Activated CD8-positive, alpha-beta memory T cell treated with anti-CD3 and anti-CD28 coated beads, Interleukin-2, amount 50 U/mL, for 4 hours (primary cell): ENCODE data around the gene DNTT.

Experiments
- DNase-seq: peaks from one replicate; pipeline ENCODE4 v3.0.0-alpha.2; 2020

The DNTT gene

DNA sequence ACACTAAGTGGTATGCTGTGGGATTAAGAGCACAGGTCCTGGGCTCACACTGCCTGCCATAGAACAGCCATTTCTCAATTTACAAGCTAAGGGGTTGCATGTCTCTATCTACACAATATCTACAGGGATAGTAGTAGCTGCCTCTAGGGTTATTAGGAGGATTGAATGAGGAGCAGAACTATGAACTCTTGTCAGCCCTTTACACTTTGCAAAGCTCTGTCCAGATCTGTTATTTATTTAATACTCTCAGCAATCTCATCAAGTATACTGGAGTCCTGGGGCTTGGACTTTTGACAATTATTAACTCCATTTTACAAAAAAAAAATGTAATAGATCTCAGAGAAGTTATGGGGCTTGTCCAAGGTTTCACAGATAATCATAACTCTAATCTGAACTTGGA lies 47.8 kb downstream of the DNTT start:
- no peak for DNase-seq

DNA sequence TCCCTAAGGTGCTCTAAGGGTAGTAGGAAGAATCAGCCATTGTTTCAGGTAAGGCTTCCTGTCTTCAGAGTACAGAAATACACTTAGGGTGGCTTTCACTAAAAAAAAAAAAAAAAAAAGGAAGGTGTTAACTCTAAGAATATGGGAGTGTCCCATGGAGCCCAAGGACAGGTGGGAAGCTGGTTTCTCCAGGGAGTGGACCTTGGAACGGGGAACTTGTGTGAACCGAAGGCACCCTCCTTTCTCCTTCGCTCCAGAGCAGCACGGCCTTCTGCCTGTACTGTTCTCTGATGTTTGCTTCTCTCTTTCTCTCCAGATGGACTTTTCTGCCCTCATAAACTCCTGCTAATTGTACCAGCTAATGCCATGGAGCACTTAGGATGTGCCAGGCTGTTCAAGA lies 48.3 kb downstream of the DNTT start:
- DNase-seq, result no peak

DNA sequence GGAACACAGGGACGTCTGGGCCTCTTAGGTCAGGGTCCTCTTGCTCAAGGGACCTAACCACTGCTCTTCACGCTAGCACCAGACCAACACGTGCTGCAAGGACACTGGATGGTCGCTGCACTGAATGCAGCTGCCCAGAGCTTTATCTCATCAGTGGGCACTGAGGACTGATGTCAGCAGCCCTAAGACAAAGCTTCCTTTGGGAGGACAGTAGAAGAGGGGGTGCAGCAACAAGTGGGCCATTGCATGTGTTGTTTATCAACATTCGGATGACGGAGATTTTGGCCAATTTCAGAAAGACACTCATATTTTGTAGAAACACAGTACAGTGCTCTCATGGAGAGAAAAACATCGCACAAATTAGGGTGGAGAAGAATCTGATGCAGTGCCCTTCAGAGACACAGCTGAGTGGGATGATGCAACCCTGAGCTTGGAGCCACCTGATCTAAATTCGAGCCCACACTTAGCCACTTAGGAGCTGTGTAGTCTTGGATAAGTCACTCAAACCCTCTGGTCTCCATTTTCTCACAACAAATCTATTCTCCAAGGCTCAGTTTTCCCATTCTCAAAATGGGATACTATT lies 52.9 kb downstream of the DNTT start:
- DNase-seq, result no peak

DNA sequence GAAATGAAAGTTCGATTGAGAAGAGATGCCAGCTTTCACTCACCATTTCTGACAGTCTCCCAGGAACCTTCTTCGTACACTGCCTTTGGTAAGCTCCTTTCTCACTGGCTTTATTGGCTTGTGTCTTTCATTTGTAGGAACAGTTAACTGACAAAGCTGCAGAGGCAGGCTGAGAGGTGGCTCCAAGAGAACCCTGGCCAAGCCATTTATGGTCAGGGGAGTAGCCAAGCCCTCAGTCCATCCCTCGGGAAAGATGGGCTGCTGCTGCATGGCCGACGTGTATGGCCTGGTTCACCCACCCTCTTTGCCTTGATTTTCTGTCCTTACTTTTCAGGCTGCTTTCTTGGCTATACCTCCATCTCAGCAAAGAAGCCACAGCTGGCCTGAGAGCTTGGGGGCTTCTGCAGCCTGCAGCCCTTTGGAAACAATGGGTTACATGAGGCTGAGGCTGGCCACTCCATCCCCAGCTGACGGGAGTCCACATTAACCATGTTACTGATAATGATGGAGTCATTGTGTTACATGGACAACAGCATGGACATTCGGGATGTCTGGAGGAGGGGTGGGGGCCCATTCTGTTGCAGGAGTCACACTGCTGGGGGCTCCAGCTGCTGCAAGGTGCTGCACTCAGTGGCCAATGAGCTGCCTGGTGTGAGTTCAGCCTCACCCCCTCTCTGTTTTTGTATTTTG lies 54.8 kb downstream of the DNTT start, which contains the start of gene OPALIN:
TSS of gene OPALIN (minus strand) at position 152 of the 690 bp plus-strand sequence. CDS start at position 46, 106 bp downstream.
- no peak for DNase-seq

DNA sequence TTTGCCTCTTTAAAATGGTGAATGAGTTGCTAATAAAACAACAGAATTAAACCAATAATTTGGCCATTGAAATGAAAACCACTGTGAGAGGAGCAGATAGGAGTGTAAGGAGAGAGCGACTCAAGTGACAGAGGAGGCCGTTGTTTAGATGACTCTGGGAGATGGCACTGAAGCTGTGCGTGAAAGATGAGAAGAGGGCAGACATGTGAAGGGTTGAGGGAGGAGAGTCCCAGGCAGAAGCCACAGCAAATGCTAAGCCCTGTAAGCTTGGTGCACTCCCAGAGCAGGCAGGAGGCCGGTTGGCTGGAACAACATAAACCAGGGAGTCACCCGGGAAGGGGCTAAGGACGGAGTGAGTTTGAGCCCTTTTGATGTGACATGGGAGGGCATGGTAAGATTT lies 55.4 kb downstream of the DNTT start:
- DNase-seq, result no peak

DNA sequence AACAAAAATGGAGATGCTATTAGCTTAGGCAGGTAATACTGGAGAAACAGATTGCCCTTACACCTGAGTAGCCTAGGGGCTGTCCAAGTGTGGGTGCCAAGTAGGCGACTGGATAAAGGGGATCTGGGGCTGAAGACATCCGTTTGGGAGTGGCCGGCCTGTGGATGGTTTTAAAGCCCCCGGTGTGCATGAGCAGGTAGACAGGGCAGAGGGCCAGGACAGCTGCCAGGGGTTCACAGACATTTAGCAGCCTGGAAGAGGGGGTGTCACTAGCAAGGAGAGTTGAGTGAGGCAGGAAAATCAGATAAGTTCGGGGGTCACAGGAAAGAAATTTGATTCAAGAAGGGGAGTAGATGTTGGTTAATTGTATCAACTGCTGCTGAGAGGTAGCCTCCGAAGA lies 56.1 kb downstream of the DNTT start:
- DNase-seq, result no peak

DNA sequence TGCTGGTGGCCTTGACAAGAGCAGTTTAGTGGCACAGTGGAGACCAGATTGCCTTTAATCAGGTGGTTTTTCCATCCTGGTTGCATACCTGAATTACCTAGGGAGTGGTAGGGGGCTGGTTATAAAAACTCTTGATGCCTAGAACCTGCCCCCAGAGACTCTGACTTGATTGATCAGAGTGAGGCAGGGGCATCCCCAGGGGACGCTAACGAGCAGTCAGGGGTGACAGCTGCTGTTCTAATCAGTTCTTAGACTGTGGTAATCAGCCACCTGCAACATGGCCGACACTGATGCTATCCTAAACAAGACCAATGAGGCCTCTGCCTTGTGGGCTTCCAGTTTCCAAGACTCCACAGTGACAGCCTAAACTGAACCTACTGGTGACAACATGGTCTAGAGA lies 56.5 kb downstream of the DNTT start:
- no peak for DNase-seq

DNA sequence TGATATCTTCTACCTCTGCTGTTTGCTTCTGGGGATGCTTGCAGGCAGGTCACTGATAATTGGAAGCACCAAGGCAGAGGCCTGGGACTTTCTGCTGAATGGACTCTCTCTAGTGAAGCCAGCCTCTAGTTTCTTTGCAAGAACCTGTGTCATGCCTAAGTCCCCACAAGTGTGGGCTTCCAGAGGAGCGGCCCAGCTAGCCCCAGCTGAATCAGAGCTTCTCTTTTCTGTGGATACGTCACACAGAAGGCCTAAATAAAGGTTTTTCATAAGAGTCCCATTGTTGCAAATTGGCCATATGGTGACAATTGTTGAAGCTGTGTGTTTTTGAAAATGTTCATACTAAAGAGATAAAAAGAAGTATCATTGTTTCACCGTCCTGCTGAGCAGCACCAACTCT lies 61.3 kb downstream of the DNTT start:
- DNase-seq, result no peak

DNA sequence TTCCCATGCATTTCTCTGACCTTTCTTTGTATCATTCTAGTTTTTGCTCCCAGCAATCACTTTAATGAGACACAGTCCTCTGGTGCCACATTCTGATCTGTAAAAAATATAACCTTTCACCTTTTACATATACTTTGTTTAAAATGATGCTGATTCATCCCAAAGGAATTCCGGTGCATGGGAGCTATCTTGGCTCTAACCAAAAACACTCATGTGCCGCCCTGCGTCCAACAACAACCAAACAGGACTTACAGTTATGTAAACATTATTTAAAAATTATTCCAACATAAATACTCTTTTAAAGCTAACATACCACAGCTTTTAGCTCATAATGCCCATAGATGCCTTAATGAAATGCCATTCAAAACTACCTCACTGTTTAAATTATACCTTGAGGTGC lies 62.3 kb downstream of the DNTT start:
- DNase-seq, result no peak

DNA sequence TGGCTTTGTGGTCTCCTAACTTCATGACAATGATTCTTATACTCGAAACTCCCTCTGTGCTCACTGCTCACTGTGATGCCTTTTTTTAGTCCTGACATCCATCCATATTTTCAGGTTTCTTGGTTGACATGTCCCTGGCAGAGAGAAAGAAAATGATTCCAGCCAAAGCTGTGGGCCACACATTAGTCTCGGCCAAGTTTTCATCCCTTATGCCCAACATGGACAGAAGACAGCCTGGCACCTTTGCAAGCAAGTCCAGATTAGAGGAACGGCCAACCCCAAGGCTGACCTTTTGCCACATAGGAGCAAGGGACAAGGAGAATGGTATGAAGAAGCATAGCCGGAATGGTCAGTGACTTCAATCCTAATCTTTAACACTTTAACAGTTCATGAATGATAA lies 63.2 kb downstream of the DNTT start:
- no peak for DNase-seq

DNA sequence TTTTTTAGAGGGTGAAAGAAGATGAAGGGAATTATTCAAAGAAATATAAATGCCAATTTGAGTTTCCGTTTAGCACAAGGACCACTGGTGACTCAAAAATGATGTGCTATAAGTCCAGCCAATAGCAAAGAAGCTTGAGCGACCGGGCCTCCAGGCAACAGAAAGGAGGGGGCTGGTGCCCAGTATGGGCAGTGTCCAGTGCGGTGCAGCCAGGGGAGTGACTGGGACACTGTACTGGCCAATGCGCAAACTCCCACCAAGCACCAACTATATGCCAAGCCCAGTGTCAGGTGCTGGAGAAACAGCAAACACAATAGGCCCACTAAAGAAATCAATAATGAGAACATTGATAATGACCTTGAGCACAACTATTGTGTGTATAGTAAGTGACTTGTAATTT lies 64.7 kb downstream of the DNTT start:
- DNase-seq, result no peak

DNA sequence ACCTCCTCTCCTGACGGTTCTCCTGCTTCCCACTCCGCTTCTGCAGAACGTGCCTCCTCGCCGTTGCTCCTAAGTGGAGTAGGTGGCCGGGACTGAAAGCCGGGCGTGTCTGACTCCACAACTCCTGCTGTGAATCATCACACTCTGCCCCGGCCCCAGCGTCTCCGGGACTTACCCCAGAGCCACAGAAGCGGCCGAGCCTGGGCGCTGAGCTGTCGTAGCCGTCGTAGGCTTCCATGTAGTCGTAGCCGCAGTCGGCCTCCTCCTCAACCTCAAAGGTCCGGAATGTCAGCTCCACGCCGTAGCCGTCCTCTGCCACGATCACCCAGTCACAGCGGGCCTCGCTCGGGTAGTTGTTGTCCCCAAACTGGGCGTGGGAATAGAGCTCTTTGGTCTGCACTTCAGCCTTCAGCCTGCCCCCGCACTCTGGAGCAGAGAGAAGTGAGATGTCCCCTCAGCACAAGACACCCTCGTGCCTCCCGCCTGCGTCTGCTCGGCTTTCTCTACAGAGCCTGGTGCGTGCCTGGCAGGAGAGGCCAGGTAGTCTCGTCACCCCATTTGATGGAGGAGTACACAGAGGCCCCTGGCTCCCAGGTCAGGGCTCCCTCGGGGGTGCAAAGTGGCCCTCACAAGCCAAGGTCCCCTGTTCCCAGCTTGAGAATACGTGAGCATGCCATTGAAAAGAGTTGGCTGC lies 65.8 kb downstream of the DNTT start:
- DNase-seq, result no peak

DNA sequence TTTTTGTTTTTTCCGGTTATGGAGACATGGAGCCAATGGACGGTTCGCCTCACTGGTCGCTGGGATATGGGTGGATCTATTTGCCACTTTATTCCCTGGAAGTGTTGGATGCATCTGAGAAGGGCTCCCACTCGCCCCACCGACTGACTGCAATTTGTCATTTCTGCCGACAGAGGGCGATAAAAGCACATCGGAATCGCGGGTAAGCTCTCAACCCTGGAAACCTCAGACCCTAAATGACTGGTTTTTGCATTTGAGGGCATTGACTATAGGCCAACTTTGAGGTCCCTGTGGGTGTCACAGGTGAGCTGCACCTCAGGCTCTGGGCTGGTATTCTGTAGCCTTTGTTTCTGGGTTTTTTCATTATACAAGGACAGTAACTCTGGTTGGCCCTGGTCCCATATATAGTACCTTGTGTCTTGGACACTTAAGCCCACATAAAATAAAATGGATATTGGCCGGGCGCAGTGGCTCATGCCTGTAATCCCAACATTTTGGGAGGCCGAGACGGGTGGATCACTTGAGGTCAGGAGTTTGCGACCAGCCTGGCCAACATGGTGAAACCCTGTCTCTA lies 66.4 kb downstream of the DNTT start:
- peak; percentile 43 for DNase-seq

DNA sequence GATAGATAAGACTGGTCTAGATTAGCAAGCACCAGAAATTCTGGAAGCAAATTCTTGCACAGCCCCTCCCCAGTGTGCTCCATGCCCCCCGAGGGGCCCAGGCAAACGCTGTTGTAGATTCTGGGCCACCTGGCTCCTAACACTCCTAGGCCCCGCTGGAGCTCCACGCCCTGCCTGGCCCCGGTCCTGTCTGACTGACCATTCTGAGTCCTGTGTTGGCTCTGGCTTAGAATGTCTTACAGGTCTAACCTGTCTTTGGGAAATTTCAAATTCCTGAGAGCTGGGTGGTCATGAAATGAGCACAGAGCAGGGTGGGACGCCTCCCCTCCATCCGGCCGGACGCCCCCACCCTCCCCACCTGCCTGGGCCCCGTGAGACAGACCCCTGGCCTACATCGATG lies 67.1 kb downstream of the DNTT start:
- no peak for DNase-seq

DNA sequence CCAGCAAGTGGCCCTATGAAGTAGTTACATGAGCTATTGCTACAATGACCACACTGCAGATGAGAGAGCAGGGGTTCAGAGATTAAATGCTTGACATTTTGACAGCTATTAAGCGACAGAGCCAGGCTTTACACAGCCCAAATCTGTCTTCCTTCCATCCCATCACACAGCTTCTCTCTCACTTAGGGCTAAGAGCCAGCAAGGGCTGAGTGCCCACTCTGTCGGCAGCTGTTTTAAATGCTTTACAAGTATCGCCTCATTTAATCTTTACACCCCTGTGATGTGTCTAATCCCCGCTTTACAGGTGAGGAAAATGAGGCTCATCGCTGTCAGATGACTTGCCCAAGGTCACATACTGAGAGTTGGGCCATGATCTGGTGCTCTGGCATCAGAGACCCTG lies 69.8 kb downstream of the DNTT start:
- DNase-seq, result no peak

DNA sequence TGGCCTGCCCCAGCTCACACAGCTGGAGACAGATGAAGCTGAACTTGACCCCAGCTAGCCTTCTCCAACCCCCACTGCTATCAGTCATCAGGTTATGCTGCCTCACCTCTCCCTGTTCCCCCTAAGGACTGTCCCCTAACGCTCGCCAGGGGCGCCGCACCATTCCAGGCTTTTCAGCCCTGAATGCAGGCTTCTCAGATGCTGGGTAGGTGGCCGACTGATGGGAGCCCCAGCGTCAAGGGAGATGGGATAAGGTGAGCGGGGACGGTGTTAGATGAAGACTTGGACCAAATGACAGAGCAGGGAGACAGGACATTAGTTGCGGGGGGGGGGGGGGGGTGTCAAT lies 70.4 kb downstream of the DNTT start:
- DNase-seq, result no peak

DNA sequence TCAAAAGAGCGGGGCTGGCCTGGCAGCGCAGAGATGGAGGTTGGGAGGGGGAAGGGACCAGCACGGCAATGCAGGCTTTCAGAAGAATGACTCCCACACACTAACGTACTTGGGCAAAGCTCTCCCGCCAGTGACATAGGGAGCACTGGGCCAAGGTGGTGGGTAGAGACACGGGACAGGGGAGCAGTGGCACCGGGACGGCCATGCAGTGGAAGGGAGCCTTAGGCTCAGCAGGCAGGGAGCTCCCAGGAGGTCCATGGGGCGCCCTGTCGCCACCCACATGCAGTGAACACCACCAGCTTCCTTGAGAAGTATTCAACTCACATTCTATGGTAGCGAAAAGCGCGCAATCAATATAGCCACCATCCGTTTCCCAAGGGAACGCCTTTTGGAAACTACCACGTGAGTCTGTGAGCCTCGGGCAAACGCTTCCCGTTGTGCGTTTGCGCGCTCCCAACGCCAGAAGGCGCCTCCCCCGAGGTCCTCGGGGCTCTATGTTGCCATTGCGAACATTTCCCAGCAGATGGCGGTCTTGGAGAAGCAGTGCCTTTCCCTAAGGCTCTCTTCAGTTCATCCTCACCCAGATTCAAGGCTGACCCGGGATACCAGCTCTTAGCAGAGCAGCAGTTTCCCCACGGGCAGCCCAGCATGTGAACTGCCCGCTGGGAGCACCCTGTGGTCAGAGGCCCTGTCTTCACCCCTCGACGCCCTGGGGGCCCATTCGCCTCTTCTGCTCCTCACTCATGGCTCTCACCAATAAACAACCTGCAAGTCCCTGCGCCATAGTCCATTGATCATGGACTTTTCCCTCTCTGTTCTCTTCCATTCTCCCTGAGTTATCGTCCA lies 71.0 kb downstream of the DNTT start:
- peak; percentile 65 for DNase-seq

DNA sequence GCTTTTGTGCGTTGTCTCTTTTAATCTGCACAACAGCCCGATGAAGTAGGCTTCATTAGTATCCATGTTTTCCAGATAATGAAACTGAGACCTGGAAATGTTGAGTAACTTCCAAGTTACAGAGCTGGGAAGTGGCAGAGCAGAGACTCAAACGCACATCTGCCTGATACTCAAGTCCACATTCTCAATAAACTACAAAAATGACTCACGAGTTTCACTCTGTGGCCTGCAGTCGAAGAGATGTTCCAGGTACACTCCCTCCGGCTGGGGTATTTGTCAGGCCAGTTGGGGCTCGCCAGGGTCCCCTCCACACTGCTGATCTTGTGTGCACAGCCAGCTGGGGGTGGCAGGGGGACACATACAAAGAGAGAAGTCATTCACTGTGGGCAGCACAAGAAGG lies 72.2 kb downstream of the DNTT start:
- no peak for DNase-seq

DNA sequence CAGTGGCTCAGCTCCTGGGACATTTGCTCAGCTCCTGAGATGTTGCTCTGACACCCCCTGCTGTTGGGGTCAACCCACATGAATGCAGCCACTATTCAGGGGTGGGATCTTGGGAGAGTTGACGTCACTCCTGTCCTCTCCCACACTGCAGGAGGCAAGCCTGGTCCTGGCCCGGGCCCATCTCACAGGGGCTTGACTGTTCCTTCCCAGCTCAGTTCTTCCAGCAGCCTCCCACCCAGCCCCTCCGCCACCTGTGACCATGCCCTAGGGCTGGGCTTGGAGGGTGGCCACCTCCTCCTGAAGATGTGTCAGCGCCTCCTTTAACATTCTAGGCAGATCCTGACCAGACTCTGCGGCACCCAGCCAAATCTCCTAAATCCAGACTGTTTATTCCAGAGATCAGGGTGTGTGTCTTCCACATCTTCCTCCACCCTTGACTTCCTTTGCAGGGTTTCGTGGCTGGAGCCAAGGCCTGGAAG lies 73.6 kb downstream of the DNTT start:
- no peak for DNase-seq

DNA sequence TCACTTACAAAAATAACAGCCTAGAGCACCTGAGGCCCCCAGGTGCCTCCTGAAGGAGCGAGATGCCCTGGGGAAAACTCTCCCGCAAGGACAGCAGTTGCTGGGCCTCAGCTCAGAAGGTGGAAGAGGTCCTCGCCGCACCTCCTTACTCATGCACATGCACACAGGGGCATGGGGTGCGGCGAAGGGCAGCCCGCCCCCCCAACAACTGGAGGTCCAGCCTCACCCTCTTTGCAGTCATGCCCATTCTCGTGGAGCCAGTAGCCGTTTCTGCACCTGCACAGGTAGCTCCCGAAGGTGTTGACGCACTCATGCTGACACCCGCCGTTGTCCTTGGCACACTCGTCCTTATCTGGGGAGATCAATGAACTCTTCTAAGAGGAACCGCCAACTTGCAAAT lies 74.5 kb downstream of the DNTT start:
- no peak for DNase-seq

DNA sequence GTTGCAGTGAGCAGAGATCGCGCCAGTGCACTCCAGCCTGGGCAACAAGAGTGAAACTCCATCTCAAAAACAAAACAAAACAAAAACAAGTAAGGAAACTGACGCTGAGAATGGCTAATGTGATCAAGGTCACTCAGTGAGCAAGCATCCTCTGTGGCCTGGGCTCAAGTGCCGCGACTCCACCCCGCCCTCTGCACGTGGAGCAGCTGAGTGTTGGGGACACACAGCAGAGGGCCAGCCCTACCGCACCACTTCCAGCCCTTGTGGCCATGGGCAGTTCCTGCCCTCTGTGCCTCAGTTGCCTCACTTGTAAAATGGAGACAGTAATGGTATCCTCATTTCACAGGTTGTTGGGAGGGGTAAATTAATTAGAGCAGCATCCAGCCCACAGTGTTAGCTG lies 75.5 kb downstream of the DNTT start:
- no peak for DNase-seq

DNA sequence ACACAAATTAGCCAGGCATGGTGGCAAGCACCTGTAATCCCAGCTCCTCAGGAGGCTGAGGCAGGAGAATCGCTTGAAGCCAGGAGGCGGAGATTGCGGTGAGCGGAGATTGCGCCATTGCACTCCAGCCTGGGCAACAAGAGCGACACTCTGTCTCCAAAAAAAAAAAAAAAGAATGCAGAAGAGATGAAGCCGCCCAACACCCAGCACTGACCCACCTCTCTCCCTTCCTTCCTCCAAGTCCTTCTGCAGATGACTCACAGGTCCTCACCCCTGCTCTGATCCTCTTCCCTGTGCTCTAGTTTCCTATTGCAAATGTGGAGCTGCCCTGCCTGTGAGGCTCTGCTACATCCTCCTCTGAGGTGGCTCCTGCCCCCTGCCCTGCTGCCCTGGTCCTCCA lies 76.6 kb downstream of the DNTT start:
- no peak for DNase-seq

DNA sequence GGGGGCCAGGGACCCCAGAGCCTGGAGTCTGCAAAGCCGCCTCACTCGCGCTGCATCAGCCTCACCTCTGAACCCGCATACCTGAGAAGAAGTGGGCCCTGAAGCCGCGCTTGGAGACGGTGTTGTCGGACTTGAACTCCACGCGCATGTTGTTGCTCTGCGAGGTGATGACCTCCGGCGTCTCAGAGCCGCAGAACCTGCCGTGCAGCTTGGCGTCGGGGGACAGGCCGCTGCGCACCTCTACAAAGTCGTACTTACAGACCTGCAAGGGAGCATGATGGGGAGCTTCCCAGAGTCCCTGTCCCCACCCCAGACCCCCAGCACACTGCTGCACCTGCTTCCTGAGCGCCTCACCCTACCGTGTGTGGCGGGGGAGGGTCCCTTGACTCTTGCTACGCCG lies 80.3 kb downstream of the DNTT start:
- DNase-seq, result no peak
